Endothelial cell of umbilical vein (primary cell): ENCODE data around the gene ZBTB46. TPM values are rescaled to one million over a fixed set of nuclear protein-coding genes. Genes with fewer than 3 reads are reported as not detected.

Experiments
- BruUV-seq: library from RNA; stranded (reverse); fragments of 400-500 nt; replicated peaks from 2 replicates; lab custom pipeline; 2021; lab: Mats Ljungman, UMichigan
- CTCF ChIA-PET: fragments of 300-600, 350-600 bp; sonication (Branson Sonifier 250); formaldehyde crosslinking; loops from one replicate; lab custom pipeline; 2021; ENCODE audit warnings: antibody characterized with exemption, inconsistent platforms; lab: Charles Lee
- POLR2A ChIA-PET: fragments of 300-600, 350-600 bp; sonication (Branson Sonifier 250); formaldehyde crosslinking; loops from one replicate; lab custom pipeline; 2021; ENCODE audit warnings: antibody characterized with exemption, inconsistent platforms; lab: Charles Lee
- DNase-seq: peaks from one replicate; pipeline ENCODE4 v3.0.0-alpha.2; 2011; ENCODE audit warnings: low read depth, low spot score
- FAIRE-seq: peaks from 2 replicates; lab custom pipeline; 2011; peaks lifted over from hg19 to GRCh38; lab: Jason Lieb, UNC
- H2AFZ ChIP-seq: 2 replicates; pipeline ENCODE4 v1.6.0; 2012; ENCODE audit warnings: low read depth, low read length, control low read depth, inconsistent platforms
- H3K27ac ChIP-seq: 2 replicates; pipeline ENCODE4 v1.5.1; 2011; ENCODE audit warnings: low read depth, mild to moderate bottlenecking, control low read depth, low read length, moderate library complexity; ENCODE audit not compliant: insufficient read depth
- H3K27me3 ChIP-seq, 2 experiments: 2 replicates each; pipeline versions ENCODE4 v1.6.0 to v1.6.1; 2011; ENCODE audit warnings: low read length in 2 of 2, mixed read lengths in 1 of 2; ENCODE audit not compliant: control insufficient read depth in 2 of 2, insufficient read depth in 2 of 2
- H3K36me3 ChIP-seq, 2 experiments: 2 replicates in 1 of 2; 3 replicates in 1 of 2; pipeline ENCODE4 v1.5.1; 2011; ENCODE audit warnings: low read length in 2 of 2, mild to moderate bottlenecking in 1 of 2, moderate library complexity in 1 of 2; ENCODE audit not compliant: control insufficient read depth in 2 of 2, insufficient read depth in 2 of 2; ENCODE audit errors: extremely low read depth in 1 of 2
- H3K4me1 ChIP-seq: 3 replicates; pipeline ENCODE4 v1.5.1; 2011; ENCODE audit warnings: mild to moderate bottlenecking, low read length; ENCODE audit not compliant: control insufficient read depth, insufficient read depth; ENCODE audit errors: extremely low read depth
- H3K4me2 ChIP-seq: 2 replicates; pipeline ENCODE4 v1.6.1; 2011; ENCODE audit warnings: low read length, control low read depth, mixed read lengths; ENCODE audit not compliant: insufficient read depth
- H3K4me3 ChIP-seq, 3 experiments: fragments of 200-600 bp in 1 of 3; sonication (generic), shearing (Covaris generic) in 1 of 3; replicated peaks in 1 of 3; 2 replicates each; pipeline ENCODE4 v1.5.1; 2011 to 2016; ENCODE audit warnings: control low read depth in 3 of 3, low read length in 3 of 3, mild to moderate bottlenecking in 2 of 3, inconsistent platforms in 1 of 3, low read depth in 1 of 3, moderate library complexity in 1 of 3; ENCODE audit not compliant: insufficient read depth in 1 of 3
- H3K79me2 ChIP-seq: 2 replicates; pipeline ENCODE4 v1.6.0; 2012; ENCODE audit warnings: low read length, inconsistent platforms; ENCODE audit not compliant: control insufficient read depth, insufficient read depth
- H3K9ac ChIP-seq: replicated peaks from 2 replicates; pipeline ENCODE3; 2011; ENCODE audit warnings: low read length, control low read depth; ENCODE audit not compliant: insufficient read depth; ENCODE audit errors: extremely low read depth
- H3K9me1 ChIP-seq: replicated peaks from 3 replicates; pipeline ENCODE4 v1.6.0; 2011; ENCODE audit warnings: mild to moderate bottlenecking, low read length; ENCODE audit not compliant: control insufficient read depth, insufficient read depth; ENCODE audit errors: extremely low read depth
- H3K9me3 ChIP-seq: replicated peaks from 2 replicates; pipeline ENCODE4 v1.5.1; 2012; ENCODE audit warnings: low read length, inconsistent platforms; ENCODE audit not compliant: control insufficient read depth, insufficient read depth
- H4K20me1 ChIP-seq: replicated peaks from 2 replicates; pipeline ENCODE3; 2011; ENCODE audit warnings: mild to moderate bottlenecking, low read length; ENCODE audit not compliant: control insufficient read depth, insufficient read depth; ENCODE audit errors: extremely low read depth
- EZH2 ChIP-seq: IDR thresholded peaks from 2 replicates; pipeline ENCODE4 v1.6.1; 2012; ENCODE audit warnings: borderline replicate concordance, low read depth, mild to moderate bottlenecking, moderate library complexity, low read length, inconsistent platforms; ENCODE audit not compliant: severe bottlenecking
- FOS ChIP-seq: IDR thresholded peaks from 2 replicates; pipeline ENCODE4 v1.6.1; 2011; ENCODE audit warnings: mild to moderate bottlenecking, low read length, moderate library complexity, borderline replicate concordance; ENCODE audit not compliant: insufficient read depth
- GATA2 ChIP-seq: IDR thresholded peaks from 2 replicates; pipeline ENCODE4 v1.7.0; 2011; ENCODE audit warnings: low read depth, mild to moderate bottlenecking, moderate library complexity, mixed read lengths, low read length; ENCODE audit not compliant: insufficient read length, insufficient read depth
- JUN ChIP-seq: IDR thresholded peaks from 2 replicates; pipeline ENCODE4 v1.6.1; 2011; ENCODE audit warnings: borderline replicate concordance, low read depth; ENCODE audit not compliant: insufficient read length, insufficient read depth
- MYC ChIP-seq: IDR thresholded peaks from one replicate; pipeline ENCODE4 v1.6.1; 2011; ENCODE audit warnings: mild to moderate bottlenecking, low read depth, low read length
- POLR2A ChIP-seq: IDR thresholded peaks from 2 replicates; pipeline ENCODE4 v1.6.1; 2012; ENCODE audit warnings: low read depth, mild to moderate bottlenecking, control low read depth, low read length
- POLR2AphosphoS5 ChIP-seq: IDR thresholded peaks from 2 replicates; pipeline ENCODE4 v1.6.1; 2012; ENCODE audit warnings: low read depth, mild to moderate bottlenecking, control low read depth, low read length, moderate library complexity; ENCODE audit not compliant: insufficient read depth
- dilution Hi-C: fragments of 300-500 bp; cut with MboI; formaldehyde crosslinking; loops from one replicate; pipeline ENCODE4 v1.15.0; 2019; ENCODE audit warnings: low sequenced_read_pairs; ENCODE audit not compliant: extremely low pct_ligation_motif_present
- intact Hi-C: fragments of 100-400 bp; cut with micrococcal nuclease; formaldehyde crosslinking; loops from one replicate; pipeline ENCODE4 v1.10.0; 2022
- polyA plus RNA-seq, 4 experiments: library from polyadenylated mRNA; depleted of rRNA in 3 of 4; stranded (reverse) in 3 of 4; unstranded in 1 of 4; fragments of >200 nt; gene quantifications; 2 replicates each; pipeline versions ENCODE4 v1.2.1 to v1.2.3, GENCODE V29; 2011 to 2012; ENCODE audit warnings: missing spikeins in 1 of 4
- total RNA-seq: library from RNA; stranded (reverse); gene quantifications from 2 replicates; pipeline ENCODE4 v1.2.3, GENCODE V29; 2021
- TF ChIP-seq, protein P1 (sequence below), 2 donors: IDR thresholded peaks; 1 replicate in 1 of 2; 2 replicates in 1 of 2; pipeline ENCODE4 v1.5.1; 2011; ENCODE audit warnings: low read length in 2 of 2, mild to moderate bottlenecking in 2 of 2, moderate library complexity in 2 of 2, control low read depth in 1 of 2, inconsistent platforms in 1 of 2, low read depth in 1 of 2; ENCODE audit not compliant: insufficient read depth in 1 of 2; ENCODE audit errors: extremely low read depth in 1 of 2
- TF ChIP-seq, protein P2 (sequence below): IDR thresholded peaks from 2 replicates; pipeline ENCODE4 v1.6.1; 2011; ENCODE audit not compliant: insufficient read depth, insufficient read length

The ZBTB46 gene
- total and polyA plus RNA-seq, 2 donors (not counting 3 experiments of a cell fraction or from before 2014, with no cell fraction given) = 1.3 to 7.1 TPM

DNA sequence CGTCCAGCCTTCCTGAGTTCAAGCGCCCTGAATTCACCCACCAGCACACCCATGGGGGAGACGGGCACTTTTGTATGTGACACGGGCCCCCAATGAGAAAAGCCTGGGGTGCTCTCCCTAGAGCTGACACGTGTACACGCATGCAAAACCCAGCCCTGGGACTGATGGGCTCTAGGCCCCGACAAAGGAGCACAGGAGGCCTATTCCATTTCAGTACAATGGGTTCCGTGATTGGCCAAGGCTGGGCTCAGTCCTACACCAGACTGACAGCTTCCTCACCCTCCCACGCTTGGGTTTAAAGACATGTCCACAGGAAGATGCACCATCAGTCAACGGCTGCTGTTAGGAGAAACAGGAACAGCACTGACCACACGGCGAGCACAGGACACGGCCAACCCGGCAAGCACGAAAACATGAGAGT is 8.8 kb downstream of the ZBTB46 start:
- no TSS peak for BruUV-seq
- TF ChIP-seq, protein P1, sequence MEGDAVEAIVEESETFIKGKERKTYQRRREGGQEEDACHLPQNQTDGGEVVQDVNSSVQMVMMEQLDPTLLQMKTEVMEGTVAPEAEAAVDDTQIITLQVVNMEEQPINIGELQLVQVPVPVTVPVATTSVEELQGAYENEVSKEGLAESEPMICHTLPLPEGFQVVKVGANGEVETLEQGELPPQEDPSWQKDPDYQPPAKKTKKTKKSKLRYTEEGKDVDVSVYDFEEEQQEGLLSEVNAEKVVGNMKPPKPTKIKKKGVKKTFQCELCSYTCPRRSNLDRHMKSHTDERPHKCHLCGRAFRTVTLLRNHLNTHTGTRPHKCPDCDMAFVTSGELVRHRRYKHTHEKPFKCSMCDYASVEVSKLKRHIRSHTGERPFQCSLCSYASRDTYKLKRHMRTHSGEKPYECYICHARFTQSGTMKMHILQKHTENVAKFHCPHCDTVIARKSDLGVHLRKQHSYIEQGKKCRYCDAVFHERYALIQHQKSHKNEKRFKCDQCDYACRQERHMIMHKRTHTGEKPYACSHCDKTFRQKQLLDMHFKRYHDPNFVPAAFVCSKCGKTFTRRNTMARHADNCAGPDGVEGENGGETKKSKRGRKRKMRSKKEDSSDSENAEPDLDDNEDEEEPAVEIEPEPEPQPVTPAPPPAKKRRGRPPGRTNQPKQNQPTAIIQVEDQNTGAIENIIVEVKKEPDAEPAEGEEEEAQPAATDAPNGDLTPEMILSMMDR (IDR thresholded peaks at IDR 0.05; ENCODE audit: extremely low read depth in 1 of 2, insufficient read depth in 1 of 2, low read depth in 1 of 2, low read length in 2 of 2) = no peak
- TF ChIP-seq FOS = no peak
- TF ChIP-seq POLR2AphosphoS5 = no peak
- TF ChIP-seq POLR2A = no peak
- TF ChIP-seq MYC = no peak
- no peak for TF ChIP-seq JUN
- TF ChIP-seq EZH2 = no peak
- no peak for TF ChIP-seq GATA2
- TF ChIP-seq, protein P2, sequence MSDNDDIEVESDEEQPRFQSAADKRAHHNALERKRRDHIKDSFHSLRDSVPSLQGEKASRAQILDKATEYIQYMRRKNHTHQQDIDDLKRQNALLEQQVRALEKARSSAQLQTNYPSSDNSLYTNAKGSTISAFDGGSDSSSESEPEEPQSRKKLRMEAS = no peak
- FAIRE-seq = no peak

More for the DNA sequence above, 8.8 kb downstream of the ZBTB46 start:
- Histone ChIP-seq H3K27ac (no peak overlapping the region), H3K9me3 (no peaks in the 10 kb centered on the region), H3K9ac (no peak overlapping the region), H3K79me2 (no peaks in the 10 kb centered on the region), H3K36me3 (no peaks in the 10 kb centered on the region), H3K4me2 (no peak overlapping the region), H3K4me1 (no peaks in the 10 kb centered on the region), H2AFZ (no peak overlapping the region), H3K4me3 (no peak overlapping the region), H4K20me1 (no peaks in the 10 kb centered on the region), H3K9me1 (no peaks in the 10 kb centered on the region), H3K27me3 (peaks cover 0 to 2% of the 10 kb centered on the region in 2 experiments)
- intact Hi-C loops (no loop called here), dilution Hi-C loops (no loop called here)
- DNase-seq = no peak
- POLR2A ChIA-PET = no interaction called here
- CTCF ChIA-PET = interaction anchor here (1.0 kb wide), 1 partner anchor 23 kb away, joined by 3 read pairs; no protein-coding TSS in a partner anchor
